Measurements from ENCODE around the gene GPSM3.

DNA sequence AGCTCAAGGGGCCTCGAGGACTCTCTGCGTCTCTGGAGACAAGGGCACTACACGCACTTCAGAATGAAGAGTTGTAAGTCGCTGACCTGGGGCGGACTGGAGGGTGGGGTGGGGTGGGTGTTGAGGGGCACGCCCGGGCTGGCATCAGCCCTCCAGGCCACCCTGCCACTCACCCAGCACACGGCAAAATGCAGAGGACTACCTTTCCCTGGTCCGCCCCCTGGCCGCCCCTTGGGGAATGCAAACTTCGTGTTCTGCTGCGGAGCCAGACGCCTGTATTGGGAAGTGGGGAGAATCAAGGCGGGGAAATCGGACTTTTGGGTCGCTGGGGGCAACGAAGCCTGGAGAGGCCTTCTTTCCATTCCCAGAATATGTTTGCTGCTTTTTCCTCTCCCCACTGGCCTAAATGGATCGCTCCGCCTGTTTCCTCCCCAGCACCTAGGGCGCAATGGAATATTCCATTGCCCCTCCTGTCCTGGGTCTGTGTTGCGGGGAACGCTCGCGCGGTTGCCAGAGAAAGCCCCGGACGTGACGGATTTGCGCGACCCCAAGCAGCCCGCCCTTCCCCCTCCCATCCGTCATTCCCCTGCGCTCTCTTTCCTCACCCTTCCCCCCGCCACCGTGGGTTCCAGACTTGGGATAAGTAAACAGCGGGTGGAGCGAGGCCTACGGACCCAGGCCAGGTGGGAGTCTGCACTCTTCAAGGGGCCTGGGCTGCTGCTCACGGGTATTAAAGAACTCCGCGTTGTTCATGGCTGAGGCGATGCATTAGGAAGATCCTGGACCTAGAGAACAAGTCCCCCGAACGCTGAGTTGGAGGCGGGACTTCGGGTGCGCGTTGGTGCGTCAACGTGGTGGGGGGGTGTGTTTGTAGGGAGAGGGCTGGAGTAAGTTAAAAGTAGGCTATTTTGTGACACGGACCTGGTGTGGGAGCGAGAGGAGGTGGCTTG lies 38.6 kb downstream of the GPSM3 start, which contains the start of gene PPT2:
- TF ChIP-seq CTCF (conservative IDR thresholded peaks at IDR 0.05; ENCODE audit: low read depth, low read length) = peak; percentile 25; the same call in 1 of the 2 replicates
- TF ChIP-seq EZH2 (IDR thresholded peaks at IDR 0.05; ENCODE audit: borderline replicate concordance, low read depth, low read length, poor library complexity, severe bottlenecking) = no peak

All from A673 (cell line).